Stimulated activated CD4-positive, alpha-beta T cell treated with anti-CD3 and anti-CD28 coated beads, Interleukin-15, amount 100 ng/mL, for 1 hour (primary cell): ENCODE data around the gene RNF4.
A peak's percentile ranks its signal among the peaks of the same experiment; 100 is the strongest.
"Not testable (repeated sequence)": the region's sequence is repeated elsewhere in the genome, so short reads cannot be mapped to it uniquely, and the experiment has no call there.

Experiments used
- DNase-seq, 2 donors: peaks; one replicate each; pipeline ENCODE4 v3.0.0-alpha.2; 2020; ENCODE audit warnings: low read depth in 1 of 2, low spot score in 1 of 2

The RNF4 gene

GRCh38 chr4:2526559-2526958, 57.7 kb downstream of the RNF4 start:
- DNase-seq, result no peak

DNA sequence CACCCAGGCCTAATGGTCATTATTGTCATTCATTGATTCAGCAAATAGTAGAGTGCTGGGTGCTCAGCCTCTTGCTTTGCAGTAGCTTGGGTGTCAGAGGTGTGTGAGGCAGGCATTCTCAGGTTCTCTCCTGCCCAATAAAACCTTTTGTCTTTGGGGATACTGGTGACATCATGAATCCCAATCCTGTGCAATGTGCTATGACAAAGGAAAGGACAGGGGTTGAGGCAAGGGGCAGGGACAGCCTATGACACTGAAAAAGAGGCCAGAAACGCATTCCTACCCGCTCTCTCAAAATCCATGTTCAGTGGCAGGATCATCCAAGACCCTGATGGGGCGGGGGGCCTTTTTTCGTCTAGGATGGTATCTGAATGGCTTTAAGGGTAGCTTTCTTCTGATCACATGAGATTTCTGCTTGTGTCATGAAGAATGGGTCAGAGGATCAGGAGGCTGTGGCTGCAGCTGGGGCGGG, 66.0 kb downstream of the RNF4 start:
- no peak for DNase-seq

- DNase-seq, result peak; percentile 17 to 34
Observed at GRCh38 chr4:2535376-2536192, 66.7 kb downstream of the RNF4 start.

GRCh38 chr4:2536193-2537010, 67.5 kb downstream of the RNF4 start, which contains the start of gene FAM193A:
Gene FAM193A, plus strand, starts transcription at chr4:2536647. Its CDS starts 269 bp downstream, at chr4:2536916.
- DNase-seq, result peak; percentile 96 to 98

- peak; percentile 28 to 42 for DNase-seq
Observed at GRCh38 chr4:2537011-2537830, 68.3 kb downstream of the RNF4 start.

DNA sequence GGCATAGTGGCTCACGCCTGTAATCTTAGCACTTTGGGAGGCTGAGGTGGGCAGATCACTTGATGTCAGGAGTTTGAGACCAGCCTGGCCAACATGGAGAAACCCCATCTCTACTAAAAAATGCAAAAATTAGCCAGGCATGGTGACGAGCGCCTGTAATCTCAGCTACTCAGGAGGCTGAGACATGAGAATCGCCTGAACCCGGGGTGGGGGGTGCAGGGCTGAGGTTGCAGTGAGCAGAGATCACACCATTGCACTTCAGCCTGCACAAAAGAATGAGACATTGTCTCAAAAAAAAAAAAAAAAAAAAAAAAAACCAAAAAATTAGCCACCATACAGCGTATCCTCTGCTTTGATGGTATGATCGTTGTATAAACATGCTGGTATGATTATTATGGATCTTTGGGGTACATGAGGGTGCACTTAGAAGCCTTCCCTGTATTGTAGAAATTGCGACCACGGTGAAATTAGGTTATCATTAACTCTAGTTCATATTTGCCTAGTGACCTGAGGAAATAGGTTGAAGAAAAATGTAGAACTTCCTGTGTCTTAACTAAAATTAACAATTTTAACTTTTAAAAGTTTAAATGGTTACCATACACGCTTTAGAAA, 74.8 kb downstream of the RNF4 start:
- not testable (repeated sequence) for DNase-seq

- no peak for DNase-seq
Observed at GRCh38 chr4:2545321-2546013, 76.6 kb downstream of the RNF4 start.

- DNase-seq, result no peak
Observed at GRCh38 chr4:2546286-2546823, 77.4 kb downstream of the RNF4 start.

DNA sequence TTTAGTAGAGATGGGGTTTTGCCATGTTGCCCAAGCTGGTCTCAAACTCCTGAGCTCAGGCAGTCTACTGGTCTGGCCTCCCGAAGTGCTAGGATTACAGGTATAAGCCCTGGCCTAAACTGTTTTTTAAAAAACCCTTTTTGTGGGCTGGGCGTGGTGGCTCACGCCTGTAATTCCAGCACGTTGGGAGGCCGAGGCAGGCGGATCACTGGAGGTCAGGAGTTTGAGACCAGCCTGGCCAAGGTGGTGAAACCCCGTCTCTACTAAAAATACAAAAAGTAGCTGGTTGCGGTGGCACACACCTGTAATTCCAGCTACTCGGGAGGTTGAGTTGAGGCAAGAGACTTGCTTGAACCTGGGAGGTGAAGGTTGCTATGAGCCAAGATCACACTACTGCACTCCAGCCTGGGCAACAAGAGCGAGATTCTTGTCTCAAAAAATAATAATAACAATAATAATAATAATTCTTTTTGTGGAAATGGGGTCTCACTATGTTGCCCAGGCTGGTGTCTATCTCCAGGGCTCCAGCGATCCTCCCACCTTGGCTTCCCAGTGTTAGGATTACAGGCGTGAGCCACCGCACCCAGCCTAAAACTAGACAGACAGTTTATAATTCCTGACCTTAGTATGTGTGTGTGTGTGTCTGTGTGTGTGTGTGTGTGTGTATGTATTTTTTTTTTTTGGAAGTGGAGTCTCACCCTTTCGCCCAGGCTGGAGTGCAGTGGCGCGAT, 78.2 kb downstream of the RNF4 start:
- DNase-seq, result not testable (repeated sequence)

GRCh38 chr4:2551118-2551517, 82.2 kb downstream of the RNF4 start:
- no peak for DNase-seq

DNA sequence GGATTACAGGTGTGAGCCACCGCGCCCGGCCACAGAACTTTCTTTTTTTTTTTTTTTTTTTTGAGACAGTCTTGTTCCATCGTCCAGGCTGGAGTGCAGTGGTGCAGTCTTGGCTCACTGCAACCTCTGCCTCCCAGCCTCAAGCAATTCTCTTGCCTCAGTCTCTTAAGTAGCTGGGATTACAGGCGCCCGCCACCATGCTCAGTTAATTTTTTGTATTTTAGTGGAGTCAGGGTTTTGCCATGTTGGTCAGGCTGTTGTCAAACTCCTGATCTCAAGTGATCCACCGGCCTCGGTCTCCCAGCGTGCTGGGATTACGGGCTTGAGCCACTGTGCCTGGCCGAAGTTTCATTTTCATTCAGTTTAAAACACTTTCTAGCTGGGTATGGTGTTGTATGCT, 83.9 kb downstream of the RNF4 start:
- DNase-seq, result no peak

GRCh38 chr4:2558301-2558700, 89.4 kb downstream of the RNF4 start:
- DNase-seq, result no peak

DNA sequence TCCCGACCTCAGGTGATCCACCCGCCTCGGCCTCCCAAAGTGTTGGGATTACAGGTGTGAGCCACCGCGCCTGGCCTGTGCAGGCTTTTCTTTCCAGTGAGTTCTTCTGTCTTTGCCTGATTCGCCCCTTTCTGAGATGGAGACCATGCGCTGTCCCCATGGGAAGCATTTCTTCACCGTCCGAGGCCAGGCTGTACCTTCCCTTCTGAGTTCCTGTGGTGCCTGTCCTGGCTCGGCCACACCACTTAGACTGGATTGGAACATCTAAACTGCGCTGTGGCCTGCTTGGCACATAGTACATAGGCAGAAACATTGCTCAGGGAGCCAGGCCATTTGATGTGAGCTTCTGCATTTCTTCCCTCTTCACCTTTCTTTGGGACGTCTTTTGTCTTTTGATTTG, 91.3 kb downstream of the RNF4 start:
- DNase-seq, result no peak
